ENCODE data around the gene SLC9B2. TPM values are rescaled to one million over a fixed set of nuclear protein-coding genes. Genes with fewer than 3 reads are reported as not detected.

Gene SLC9B2
- polyA plus RNA-seq, 2 of the 4 experiments (the other 2 are of a cell fraction) = 7.3 to 9.2 TPM

DNA sequence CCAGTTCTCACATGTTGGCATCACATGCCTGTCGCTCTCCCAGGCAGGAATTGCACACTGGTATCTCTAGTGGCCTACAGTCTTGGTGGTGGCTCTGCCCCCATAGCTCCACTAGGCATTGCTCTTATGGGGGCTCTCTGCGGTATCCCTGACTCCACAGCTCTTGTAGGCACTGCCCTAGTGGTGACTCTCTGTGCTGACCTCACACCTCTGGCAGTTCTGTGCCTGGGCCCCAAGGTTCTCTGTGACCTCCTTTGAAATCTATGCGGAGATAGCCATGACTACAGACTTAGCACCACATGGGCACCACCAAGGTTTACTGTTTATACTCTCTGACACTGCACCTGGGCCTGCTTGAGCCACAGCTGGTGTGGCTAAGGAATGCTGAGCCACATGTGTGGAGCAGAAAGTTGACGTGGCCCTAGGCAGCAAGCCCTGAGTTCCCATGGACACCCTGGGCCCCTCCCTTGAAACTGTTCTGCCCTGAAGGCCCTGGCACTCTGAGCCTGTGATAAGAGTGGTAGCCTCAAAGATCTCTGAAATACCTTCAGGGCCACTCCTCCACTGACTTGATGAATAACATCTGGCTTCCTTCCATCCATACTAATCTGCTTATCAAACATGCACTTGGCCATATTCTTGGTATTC lies 65.1 kb downstream of the SLC9B2 start:
- ATAC-seq = no peak
- no peaks in the 10 kb centered on the region for H3K9me3 ChIP-seq
- H3K4me2 ChIP-seq = peak overlapping the region; percentile 17; the same call in 1 of the 3 replicates
- 81% methylated on average over 3 of the region's 4 CpGs for WGBS (ENCODE audit: missing lambda C conversion rate)
- no peak for DNase-seq (ENCODE audit: low read depth in 1 of 2, low spot score in 1 of 2)
- ChIA-PET CTCF (interaction anchor here (0.6 to 1.4 kb wide), 5 partner anchors 35 to 575 kb away, joined by 3 to 10 read pairs (median 3); no protein-coding TSS in a partner anchor), POLR2A (no interaction called here)
- TF ChIP-seq, protein P1, sequence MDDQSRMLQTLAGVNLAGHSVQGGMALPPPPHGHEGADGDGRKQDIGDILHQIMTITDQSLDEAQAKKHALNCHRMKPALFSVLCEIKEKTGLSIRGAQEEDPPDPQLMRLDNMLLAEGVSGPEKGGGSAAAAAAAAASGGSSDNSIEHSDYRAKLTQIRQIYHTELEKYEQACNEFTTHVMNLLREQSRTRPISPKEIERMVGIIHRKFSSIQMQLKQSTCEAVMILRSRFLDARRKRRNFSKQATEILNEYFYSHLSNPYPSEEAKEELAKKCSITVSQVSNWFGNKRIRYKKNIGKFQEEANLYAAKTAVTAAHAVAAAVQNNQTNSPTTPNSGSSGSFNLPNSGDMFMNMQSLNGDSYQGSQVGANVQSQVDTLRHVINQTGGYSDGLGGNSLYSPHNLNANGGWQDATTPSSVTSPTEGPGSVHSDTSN (IDR thresholded peaks at IDR 0.05) = no peak
- TF ChIP-seq, protein P2, sequence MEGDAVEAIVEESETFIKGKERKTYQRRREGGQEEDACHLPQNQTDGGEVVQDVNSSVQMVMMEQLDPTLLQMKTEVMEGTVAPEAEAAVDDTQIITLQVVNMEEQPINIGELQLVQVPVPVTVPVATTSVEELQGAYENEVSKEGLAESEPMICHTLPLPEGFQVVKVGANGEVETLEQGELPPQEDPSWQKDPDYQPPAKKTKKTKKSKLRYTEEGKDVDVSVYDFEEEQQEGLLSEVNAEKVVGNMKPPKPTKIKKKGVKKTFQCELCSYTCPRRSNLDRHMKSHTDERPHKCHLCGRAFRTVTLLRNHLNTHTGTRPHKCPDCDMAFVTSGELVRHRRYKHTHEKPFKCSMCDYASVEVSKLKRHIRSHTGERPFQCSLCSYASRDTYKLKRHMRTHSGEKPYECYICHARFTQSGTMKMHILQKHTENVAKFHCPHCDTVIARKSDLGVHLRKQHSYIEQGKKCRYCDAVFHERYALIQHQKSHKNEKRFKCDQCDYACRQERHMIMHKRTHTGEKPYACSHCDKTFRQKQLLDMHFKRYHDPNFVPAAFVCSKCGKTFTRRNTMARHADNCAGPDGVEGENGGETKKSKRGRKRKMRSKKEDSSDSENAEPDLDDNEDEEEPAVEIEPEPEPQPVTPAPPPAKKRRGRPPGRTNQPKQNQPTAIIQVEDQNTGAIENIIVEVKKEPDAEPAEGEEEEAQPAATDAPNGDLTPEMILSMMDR (IDR thresholded peaks at IDR 0.05) = no peak
- TF ChIP-seq RNF2 (IDR thresholded peaks at IDR 0.05; ENCODE audit: borderline replicate concordance, low read depth) (no peak), CHD2 (IDR thresholded peaks at IDR 0.05; ENCODE audit: low read length, partially characterized antibody) (no peak), SMC3 (IDR thresholded peaks at IDR 0.05) (no peak)
- H3K4me3 ChIP-seq = no peak overlapping the region
- H3K27ac ChIP-seq = no peak overlapping the region
- peaks cover 10% of the 10 kb centered on the region; the same call in 1 of the 3 replicates for H3K4me1 ChIP-seq
- FAIRE-seq = no peak

DNA sequence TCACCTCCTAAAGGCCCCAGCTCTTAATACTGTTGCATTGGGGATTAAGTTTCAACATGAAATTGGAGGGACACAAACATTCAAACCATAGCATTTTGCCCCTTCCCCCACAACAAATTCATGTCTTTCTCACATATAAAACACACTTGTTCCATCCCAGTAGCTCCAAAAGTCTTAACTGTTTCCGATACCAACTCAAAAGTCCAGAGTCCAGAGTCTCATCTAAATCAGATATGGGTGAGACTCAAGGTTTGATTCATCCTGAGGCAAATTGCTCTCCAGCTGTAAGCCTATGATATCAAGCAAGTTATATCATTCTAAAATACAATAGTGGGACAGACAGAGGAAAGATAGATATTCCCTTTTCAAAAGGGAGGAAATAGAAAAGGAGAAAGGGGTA lies 65.8 kb downstream of the SLC9B2 start:
- 92% methylated on average over 1 of the region's 1 CpG for WGBS (ENCODE audit: missing lambda C conversion rate)
- Histone ChIP-seq H3K4me2 (no peak overlapping the region), H3K9me3 (no peaks in the 10 kb centered on the region), H3K27ac (no peak overlapping the region), H3K4me1 (peaks cover 10% of the 10 kb centered on the region; the same call in 1 of the 3 replicates), H3K4me3 (no peak overlapping the region)
- DNase-seq (ENCODE audit: low read depth in 1 of 2, low spot score in 1 of 2) (no peak), ATAC-seq (no peak), FAIRE-seq (no peak)
- no peak for TF ChIP-seq HOXA7 (CRISPR knock-in tag; IDR thresholded peaks at IDR 0.05)
- no peak for TF ChIP-seq ZC3H11A (IDR thresholded peaks at IDR 0.05)
- TF ChIP-seq ZFP36 (IDR thresholded peaks at IDR 0.05; ENCODE audit: borderline replicate concordance, partially characterized antibody) = no peak
- ChIA-PET CTCF (interaction anchor here (0.6 to 1.4 kb wide), 5 partner anchors 33 to 574 kb away, joined by 3 to 10 read pairs (median 3); no protein-coding TSS in a partner anchor), POLR2A (no interaction called here)

DNA sequence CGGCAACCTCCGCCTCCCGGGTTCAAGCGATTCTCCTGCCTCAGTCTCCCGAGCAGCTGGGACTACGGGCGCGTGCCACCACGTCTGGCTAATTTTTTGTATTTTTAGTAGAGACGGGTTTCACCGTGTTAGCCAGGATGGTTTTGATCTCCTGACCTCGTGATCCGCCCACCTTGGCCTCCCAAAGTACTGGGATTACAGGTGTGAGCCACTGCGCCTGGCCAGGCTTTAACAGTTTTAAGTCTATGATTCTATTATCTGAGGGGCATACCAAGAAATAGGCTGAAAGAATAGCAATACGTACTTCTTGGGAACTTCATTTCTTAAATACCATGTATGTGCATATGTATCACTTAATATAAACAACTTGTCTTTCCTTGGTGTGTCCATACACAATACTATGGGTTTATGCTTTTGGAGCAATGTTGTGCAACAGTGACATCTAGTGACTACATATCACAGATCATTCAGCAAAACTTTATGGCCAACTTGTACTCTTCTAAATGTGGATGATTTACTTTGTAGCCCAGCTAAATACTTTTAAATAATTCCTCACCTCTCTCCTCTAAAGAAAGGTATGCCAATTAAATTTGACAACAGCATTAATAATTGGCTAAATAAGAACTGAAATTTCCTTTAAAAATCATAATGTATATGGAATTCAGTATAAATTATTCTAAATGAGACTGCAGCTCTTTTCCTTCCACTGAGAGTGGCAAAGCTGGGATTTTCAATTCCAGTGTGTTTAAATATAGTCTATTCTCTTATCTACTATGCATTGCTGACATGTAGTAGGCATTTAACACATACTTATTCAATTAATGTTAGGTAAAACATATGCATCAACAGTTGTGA lies 67.5 kb downstream of the SLC9B2 start:
- peak; percentile 87 to 93 for TF ChIP-seq RAD21 (conservative IDR thresholded peaks at IDR 0.05 in 1 of 2, IDR thresholded peaks at IDR 0.05 in 1 of 2)
- TF ChIP-seq, protein P2 (IDR thresholded peaks at IDR 0.05) = peak; percentile 74
- TF ChIP-seq JUNB (IDR thresholded peaks at IDR 0.05) = no peak
- TF ChIP-seq SMC3 (IDR thresholded peaks at IDR 0.05) = peak; percentile 79
- POLR2A ChIA-PET = no interaction called here
- Histone ChIP-seq H3K4me3 (no peak overlapping the region), H3K9me3 (no peaks in the 10 kb centered on the region), H3K4me1 (peaks cover 10% of the 10 kb centered on the region; the same call in 1 of the 3 replicates), H3K4me2 (no peak overlapping the region), H3K27ac (no peak overlapping the region)
- DNase-seq (ENCODE audit: low read depth in 1 of 2, low spot score in 1 of 2) = peak; percentile 46 to 70
- CTCF ChIA-PET = interaction anchor here (0.6 to 3.7 kb wide), 19 partner anchors 11 to 561 kb away, joined by 3 to 45 read pairs (median 3); partner anchors contain the start of genes CISD2 and SLC9B1
- FAIRE-seq = peak; percentile 23
- ATAC-seq = peak; percentile 84 to 92
- WGBS (ENCODE audit: missing lambda C conversion rate) = 47% methylated on average over 8 of the region's 15 CpGs
